ENCODE results near the gene ETV6.

The ETV6 gene

DNA sequence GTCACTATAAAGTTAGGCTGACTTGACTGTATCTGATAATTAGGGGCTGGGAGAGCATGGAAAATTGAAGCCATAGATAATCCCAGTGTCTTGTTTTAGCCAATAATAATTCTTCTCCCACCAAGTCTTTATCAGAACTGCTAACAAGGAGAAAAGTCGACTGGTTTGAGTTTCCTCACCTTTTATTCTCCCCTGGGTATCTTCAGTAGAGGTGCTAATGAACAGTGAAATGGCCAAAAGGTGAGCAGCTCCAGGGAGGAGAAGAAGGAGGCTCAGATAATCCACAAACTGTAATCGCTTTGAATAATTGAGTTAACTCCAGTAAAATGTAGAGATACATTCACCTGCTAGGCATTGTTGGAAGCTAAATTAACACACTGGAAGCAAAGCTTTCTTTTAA is 72.6 kb downstream of the ETV6 start:
- no peak for DNase-seq

DNA sequence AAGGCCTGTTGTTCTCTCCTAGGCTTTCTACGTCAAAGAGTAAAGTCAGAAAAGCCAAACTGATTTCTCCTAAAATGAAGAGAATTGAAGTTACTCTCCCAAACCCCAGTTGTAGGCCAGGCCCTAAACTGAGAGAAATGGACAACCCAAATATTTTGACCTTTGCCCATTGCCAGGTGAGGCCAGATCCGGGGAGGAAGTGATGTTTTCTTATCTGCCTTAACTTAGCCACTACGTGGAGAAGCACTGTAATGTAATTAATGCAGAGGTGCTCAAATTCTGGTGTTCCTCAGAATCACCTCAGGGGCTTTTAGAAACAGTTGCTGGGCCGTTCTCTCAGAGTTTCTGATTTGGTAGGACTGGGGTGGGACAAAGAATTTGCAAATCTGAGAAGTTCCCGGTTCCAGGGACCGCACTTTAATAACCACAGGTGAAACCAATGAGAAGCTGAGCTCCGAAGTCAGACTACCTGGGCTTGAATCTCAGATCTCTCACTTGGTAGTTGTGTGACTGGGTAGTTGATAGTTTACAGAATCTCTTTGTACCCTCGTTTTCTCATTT is 73.2 kb downstream of the ETV6 start:
- DNase-seq = no peak

GRCh38 chr12:11723993-11724392 is 74.5 kb downstream of the ETV6 start:
- DNase-seq = no peak

GRCh38 chr12:11724888-11725311 is 75.4 kb downstream of the ETV6 start:
- no peak for DNase-seq

GRCh38 chr12:11725686-11726085 is 76.2 kb downstream of the ETV6 start:
- DNase-seq = no peak

DNA sequence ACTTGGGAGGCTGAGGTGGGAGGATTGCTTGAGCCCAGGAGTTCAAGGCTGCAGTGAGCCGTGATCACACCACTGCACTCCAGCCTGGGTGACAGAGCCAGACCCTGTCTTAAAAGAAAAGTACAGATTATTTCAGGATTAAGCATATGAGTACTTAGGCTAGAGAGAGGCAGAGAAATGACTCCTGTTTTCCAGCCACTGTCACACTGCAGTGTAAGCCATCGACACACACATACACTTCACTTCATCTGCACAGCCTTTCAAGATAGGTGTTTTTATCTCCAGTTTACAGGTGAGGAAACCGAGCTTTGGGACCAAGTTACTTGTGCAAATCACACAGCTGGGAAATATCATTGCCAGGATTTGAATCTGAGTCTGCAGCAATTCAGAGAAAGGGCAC is 77.2 kb downstream of the ETV6 start:
- DNase-seq = no peak

DNA sequence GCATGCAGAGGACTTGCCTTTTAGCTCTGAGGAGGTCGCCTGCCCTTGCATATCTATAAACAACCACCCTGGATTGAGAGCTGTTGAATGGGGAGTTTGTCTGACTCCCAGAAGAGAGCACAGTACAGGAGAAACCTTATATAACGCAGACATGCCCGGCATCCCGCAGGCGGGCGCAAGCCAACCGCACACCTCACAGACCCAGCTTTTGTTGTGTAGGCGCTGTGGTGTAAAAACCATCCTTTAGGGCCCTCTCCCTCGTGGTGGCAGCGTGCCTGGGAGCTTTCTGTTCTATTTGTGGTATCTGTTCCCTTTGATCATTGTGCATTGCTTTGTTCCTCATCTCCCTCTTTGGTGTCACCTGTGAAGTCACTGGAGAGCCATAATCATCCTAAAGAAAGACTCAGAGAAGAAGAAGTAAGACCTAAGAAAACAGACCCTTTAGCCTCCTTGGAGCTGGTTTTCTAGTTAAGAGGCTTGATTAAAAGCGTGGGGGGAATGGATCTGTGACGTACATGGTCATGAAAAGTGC is 77.7 kb downstream of the ETV6 start:
- peak; percentile 76 for DNase-seq

DNA sequence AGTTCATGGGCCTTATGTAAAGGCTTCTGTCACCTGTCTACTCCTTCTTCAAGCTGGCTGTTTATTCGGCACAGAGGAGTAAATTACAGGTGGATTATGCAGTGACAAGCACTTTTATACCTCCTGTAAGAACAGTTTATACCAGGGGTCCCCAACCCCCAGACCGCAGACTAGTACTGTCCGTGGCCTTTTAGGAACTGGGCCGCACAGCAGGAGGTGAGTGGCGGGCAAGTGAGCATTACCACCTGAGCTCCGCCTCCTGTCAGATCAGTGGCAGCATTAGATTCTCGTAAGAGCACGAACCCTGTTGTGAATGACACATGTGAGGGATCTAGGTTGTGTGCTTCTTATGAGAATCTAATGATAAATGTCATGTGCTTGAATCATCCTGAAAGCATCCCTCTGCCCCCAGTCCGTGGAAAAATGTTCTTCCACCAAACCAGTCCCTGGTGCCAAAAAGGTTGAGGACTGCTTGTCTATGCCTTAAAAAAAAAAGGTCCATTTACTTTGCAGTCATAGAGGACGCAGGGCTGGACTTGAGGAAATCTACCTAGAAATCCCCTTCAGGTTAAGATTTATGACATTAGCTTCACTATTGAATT is 78.8 kb downstream of the ETV6 start:
- DNase-seq = no peak

GRCh38 chr12:11729008-11729407 is 79.5 kb downstream of the ETV6 start:
- no peak for DNase-seq

GRCh38 chr12:11729439-11730150 is 80.1 kb downstream of the ETV6 start:
- DNase-seq = no peak

DNA sequence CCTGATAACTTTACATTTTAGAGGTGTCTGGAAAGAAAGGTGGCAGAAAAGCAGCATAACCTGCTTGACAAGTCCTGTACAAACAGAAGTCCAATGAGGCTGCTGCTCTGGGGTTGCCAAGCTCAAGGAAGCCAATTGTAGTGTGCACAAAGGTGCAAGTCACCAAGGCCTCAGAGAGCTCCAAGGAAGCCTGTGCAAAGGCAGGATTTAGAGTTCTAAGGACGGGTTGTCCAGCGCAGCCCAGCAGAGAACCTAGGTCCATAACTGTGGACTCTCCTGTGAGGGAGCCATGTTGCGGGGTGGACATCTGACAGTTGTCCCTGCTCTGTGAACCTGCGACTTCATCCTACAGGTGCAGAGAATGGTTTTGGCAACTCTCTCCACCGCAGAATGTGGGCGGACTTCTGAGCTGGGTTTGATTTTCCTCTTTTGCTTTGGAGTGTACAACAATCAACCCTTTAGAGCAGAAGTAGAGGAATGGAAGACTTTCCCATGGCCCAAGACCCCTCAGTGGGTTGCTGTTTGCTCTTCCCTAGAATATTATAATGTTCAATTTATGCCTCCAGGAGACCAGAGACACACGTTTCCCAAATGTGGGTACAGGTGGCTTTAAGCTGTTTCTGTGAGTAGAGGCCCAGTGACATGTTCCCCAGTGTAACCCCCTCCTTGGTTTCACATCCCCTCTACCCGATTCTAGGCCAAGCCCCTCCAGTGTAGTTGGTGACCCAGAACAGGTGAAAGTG is 81.0 kb downstream of the ETV6 start:
- no peak for DNase-seq

GRCh38 chr12:11731042-11731357 is 81.5 kb downstream of the ETV6 start:
- no peak for DNase-seq

DNA sequence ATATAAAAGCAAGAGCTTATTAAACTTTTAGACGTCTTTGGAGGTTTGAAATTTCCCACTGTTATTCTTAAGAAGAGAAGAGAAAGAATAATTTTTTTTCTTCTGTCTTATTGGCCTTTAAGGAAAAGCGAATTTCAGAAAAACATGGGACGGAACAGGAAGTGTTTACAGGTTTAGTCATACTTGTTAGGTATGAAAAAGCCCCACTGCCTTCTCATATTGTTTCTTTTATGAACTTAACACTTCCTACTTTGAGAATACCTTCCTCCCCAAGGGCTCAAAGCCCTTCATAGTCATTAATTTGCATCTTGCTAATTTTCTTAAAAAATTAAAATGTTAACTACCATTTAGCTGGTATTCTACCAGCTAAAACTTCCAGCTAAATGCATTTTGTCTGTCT is 82.0 kb downstream of the ETV6 start:
- DNase-seq = no peak

GRCh38 chr12:11732023-11732422 is 82.5 kb downstream of the ETV6 start:
- DNase-seq = no peak

GRCh38 chr12:11732715-11733114 is 83.2 kb downstream of the ETV6 start:
- no peak for DNase-seq

DNA sequence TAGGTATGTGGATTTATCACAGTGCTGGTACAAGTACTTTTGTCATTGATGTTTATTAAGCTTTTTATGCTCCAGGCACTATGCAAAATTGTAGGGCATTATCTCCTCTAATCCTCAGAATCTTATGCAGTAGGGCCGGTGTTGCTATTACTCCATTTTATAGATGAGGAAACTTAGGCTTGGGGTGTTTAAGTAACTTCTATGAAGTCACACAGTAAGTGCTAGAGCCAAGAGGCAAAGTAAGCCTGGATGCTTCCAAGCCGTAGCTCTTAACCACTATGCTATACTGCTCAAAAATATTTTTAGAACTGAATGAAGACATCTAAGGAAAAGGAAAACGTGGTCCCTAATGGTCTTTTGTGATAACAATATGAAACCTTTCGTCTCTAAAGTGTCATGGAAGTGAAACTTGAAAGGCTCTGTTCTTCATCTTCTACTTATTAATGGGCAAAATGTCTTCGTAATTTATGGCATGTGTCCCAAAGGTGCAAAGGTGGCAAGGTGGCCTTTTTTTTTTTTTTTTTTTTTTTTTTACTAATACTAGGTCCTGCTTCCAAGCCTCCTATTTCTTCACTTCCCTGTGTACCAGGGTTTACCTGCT is 85.2 kb downstream of the ETV6 start:
- no peak for DNase-seq

- DNase-seq = no peak
Measured at GRCh38 chr12:11738450-11738849, 89.0 kb downstream of the ETV6 start.

DNA sequence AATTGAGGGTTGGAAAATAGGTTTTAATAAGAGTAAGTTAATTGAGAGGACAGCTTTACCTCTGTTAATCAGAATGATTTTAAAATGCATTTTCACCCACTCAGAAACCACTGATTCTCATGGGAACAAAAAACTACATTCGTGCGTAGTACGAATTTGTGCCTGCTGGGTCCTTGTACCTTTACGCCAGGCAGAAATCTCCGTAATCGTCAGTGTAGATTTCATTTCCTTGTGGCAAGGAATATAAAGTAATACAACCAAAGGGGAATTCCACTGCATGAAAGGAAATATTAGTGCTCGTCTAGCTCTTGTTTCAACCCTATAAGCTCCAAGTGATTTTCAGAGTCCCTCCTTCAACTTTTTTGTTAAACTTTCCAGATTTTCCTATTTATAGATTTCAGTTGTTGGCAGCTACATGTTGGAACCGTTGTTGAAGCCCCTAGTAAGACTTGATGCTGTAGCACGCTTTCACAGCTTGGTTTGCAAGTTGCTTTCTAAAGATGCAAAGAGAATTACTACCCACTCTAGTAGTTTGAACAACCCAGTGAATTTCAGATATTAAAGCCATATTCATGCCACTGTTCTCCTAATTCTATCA is 90.6 kb downstream of the ETV6 start:
- no peak for DNase-seq

GRCh38 chr12:11741434-11742092 is 92.1 kb downstream of the ETV6 start:
- no peak for DNase-seq

GRCh38 chr12:11743423-11744409 is 94.2 kb downstream of the ETV6 start:
- DNase-seq = no peak

DNA sequence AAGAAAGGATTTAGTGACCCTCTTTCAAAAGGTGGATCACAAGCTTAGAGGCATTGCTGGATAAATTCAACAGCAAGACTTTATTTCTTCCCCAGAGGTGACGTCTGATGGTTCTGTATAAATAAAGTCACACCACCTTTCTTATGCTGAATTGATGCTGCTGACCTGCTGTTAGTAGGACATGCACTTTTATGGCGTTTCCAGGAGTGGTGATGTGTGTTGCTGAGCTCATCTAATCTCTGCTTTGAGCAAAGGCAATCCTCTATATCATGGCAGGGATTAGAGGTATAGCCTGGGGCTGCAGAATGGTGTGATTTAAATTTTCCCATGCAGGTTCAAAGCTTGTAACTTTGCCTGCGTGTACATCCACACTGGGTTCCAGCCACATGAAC is 94.9 kb downstream of the ETV6 start:
- no peak for DNase-seq

All from activated CD4-positive, alpha-beta T cell treated with anti-CD3 and anti-CD28 coated beads for 48 hours (primary cell).